ENCODE measurements around the gene SOX1.

SOX1 gene

GRCh38 chr13:112117955-112118302 lies 51.0 kb downstream of the SOX1 start:
- no peaks in the 10 kb centered on the region for H3K9me3 ChIP-seq (ENCODE audit: insufficient read depth, low read length, severe bottlenecking)

GRCh38 chr13:112118451-112119064 lies 51.6 kb downstream of the SOX1 start:
- DNase-seq (no peak), ATAC-seq (ENCODE audit: insufficient read depth, low read depth) (no peak)
- H3K4me2 ChIP-seq (ENCODE audit: insufficient read depth, low read length) = no peak overlapping the region
- no peaks in the 10 kb centered on the region for H3K79me2 ChIP-seq (ENCODE audit: insufficient read depth, low read length)
- no peak overlapping the region for H3K4me3 ChIP-seq (ENCODE audit: low read depth in 1 of 2, low read length in 2 of 2)
- no peaks in the 10 kb centered on the region for H3K36me3 ChIP-seq (ENCODE audit: insufficient read depth, low read length)
- no peaks in the 10 kb centered on the region for H3K4me1 ChIP-seq (ENCODE audit: insufficient read depth, low read length)
- H2AFZ ChIP-seq (ENCODE audit: low read depth, low read length) = no peak overlapping the region
- TF ChIP-seq EZH2 (IDR thresholded peaks at IDR 0.05; ENCODE audit: borderline replicate concordance, low read depth, low read length, severe bottlenecking) (no peak), CTCF (IDR thresholded peaks at IDR 0.05; ENCODE audit: borderline replicate concordance, extremely low read depth, low read length, poor library complexity, severe bottlenecking) (no peak)
- H4K20me1 ChIP-seq (ENCODE audit: insufficient read depth, low read length) = no peaks in the 10 kb centered on the region; the same call in 1 of the 2 replicates
- no peaks in the 10 kb centered on the region for H3K9me3 ChIP-seq (ENCODE audit: insufficient read depth, low read length, severe bottlenecking)
- no peak overlapping the region for H3K27ac ChIP-seq (ENCODE audit: low read length)
- H3K9ac ChIP-seq (ENCODE audit: low read depth, low read length) = no peak overlapping the region
- H3K27me3 ChIP-seq (ENCODE audit: insufficient read depth, low read length, poor library complexity) = peaks cover 5% of the 10 kb centered on the region

More at GRCh38 chr13:112117955-112118302, 51.0 kb downstream of the SOX1 start:
- no peak overlapping the region for H3K4me2 ChIP-seq (ENCODE audit: insufficient read depth, low read length)
- H3K9ac ChIP-seq (ENCODE audit: low read depth, low read length) = no peak overlapping the region
- no peak overlapping the region for H3K27ac ChIP-seq (ENCODE audit: low read length)
- no peaks in the 10 kb centered on the region for H3K79me2 ChIP-seq (ENCODE audit: insufficient read depth, low read length)
- no peak for ATAC-seq (ENCODE audit: insufficient read depth, low read depth)
- H4K20me1 ChIP-seq (ENCODE audit: insufficient read depth, low read length) = no peaks in the 10 kb centered on the region; the same call in 1 of the 2 replicates
- no peak overlapping the region for H3K4me3 ChIP-seq (ENCODE audit: low read depth in 1 of 2, low read length in 2 of 2)
- H3K27me3 ChIP-seq (ENCODE audit: insufficient read depth, low read length, poor library complexity) = peaks cover 6% of the 10 kb centered on the region
- no peak overlapping the region for H2AFZ ChIP-seq (ENCODE audit: low read depth, low read length)
- no peak for DNase-seq
- H3K4me1 ChIP-seq (ENCODE audit: insufficient read depth, low read length) = no peaks in the 10 kb centered on the region
- TF ChIP-seq CTCF (IDR thresholded peaks at IDR 0.05; ENCODE audit: borderline replicate concordance, extremely low read depth, low read length, poor library complexity, severe bottlenecking) = no peak
- TF ChIP-seq EZH2 (IDR thresholded peaks at IDR 0.05; ENCODE audit: borderline replicate concordance, low read depth, low read length, severe bottlenecking) = no peak
- H3K36me3 ChIP-seq (ENCODE audit: insufficient read depth, low read length) = no peaks in the 10 kb centered on the region

- TF ChIP-seq EZH2 (IDR thresholded peaks at IDR 0.05; ENCODE audit: borderline replicate concordance, low read depth, low read length, severe bottlenecking) (no peak), CTCF (IDR thresholded peaks at IDR 0.05; ENCODE audit: borderline replicate concordance, extremely low read depth, low read length, poor library complexity, severe bottlenecking) (no peak)
- H3K4me2 ChIP-seq (ENCODE audit: insufficient read depth, low read length) = no peak overlapping the region
- ATAC-seq (ENCODE audit: insufficient read depth, low read depth) = no peak
- no peak overlapping the region for H3K9ac ChIP-seq (ENCODE audit: low read depth, low read length)
- H3K79me2 ChIP-seq (ENCODE audit: insufficient read depth, low read length) = no peaks in the 10 kb centered on the region
- DNase-seq = no peak
- H2AFZ ChIP-seq (ENCODE audit: low read depth, low read length) = no peak overlapping the region
- H3K4me3 ChIP-seq (ENCODE audit: low read depth in 1 of 2, low read length in 2 of 2) = no peak overlapping the region
- H4K20me1 ChIP-seq (ENCODE audit: insufficient read depth, low read length) = no peaks in the 10 kb centered on the region; the same call in 1 of the 2 replicates
- H3K9me3 ChIP-seq (ENCODE audit: insufficient read depth, low read length, severe bottlenecking) = no peaks in the 10 kb centered on the region
- H3K27me3 ChIP-seq (ENCODE audit: insufficient read depth, low read length, poor library complexity) = no peaks in the 10 kb centered on the region
- no peaks in the 10 kb centered on the region for H3K4me1 ChIP-seq (ENCODE audit: insufficient read depth, low read length)
- H3K36me3 ChIP-seq (ENCODE audit: insufficient read depth, low read length) = no peaks in the 10 kb centered on the region
- H3K27ac ChIP-seq (ENCODE audit: low read length) = no peak overlapping the region
Observed at GRCh38 chr13:112119192-112120030, 52.5 kb downstream of the SOX1 start.
